Thoracic aorta (tissue), 2 donors: Measurements from ENCODE around the gene AP4M1. TPM values are rescaled to one million over a fixed set of nuclear protein-coding genes. Genes with fewer than 3 reads are reported as not detected.

ENCODE experiments used
- ATAC-seq: fragments of 150-250 bp; one replicate; pipeline ENCODE4 v1.8.0; 2017; ENCODE audit warnings: low read depth; ENCODE audit not compliant: insufficient number of reproducible peaks, low FRiP score
- DNase-seq: peaks from one replicate; pipeline ENCODE4 v3.0.0-alpha.2; 2020; ENCODE audit warnings: low spot score
- H3K27ac ChIP-seq, 2 donors: fragments of 200-600 bp; sonication (generic); 1 replicate in 1 of 2; 2 replicates in 1 of 2; pipeline ENCODE4 v1.5.1; 2016; ENCODE audit warnings: mild to moderate bottlenecking in 2 of 2, moderate library complexity in 2 of 2
- H3K27me3 ChIP-seq: fragments of 200-600 bp; sonication (generic); replicated peaks from 2 replicates; pipeline ENCODE4 v1.6.0; 2016; ENCODE audit warnings: mild to moderate bottlenecking; ENCODE audit not compliant: insufficient read depth
- H3K36me3 ChIP-seq: fragments of 200-600 bp; sonication (generic); one replicate; pipeline ENCODE4 v1.5.1; 2016
- H3K4me1 ChIP-seq, 2 donors: fragments of 200-600 bp; sonication (generic); 1 replicate in 1 of 2; 2 replicates in 1 of 2; pipeline versions ENCODE4 v1.5.1 to v1.6.0; 2016; ENCODE audit warnings: low read depth in 2 of 2, mild to moderate bottlenecking in 1 of 2; ENCODE audit not compliant: control insufficient read depth in 1 of 2
- H3K4me3 ChIP-seq: fragments of 200-600 bp; sonication (generic); 2 replicates; pipeline ENCODE4 v1.5.1; 2016; ENCODE audit warnings: mild to moderate bottlenecking
- H3K9me3 ChIP-seq: fragments of 200-600 bp; sonication (generic); 2 replicates; pipeline ENCODE4 v1.5.1; 2016
- CTCF ChIP-seq: fragments of 200-600 bp; sonication (generic); IDR thresholded peaks from one replicate; pipeline ENCODE4 v1.5.1; 2019; ENCODE audit warnings: antibody characterized with exemption
- total RNA-seq, 2 donors: library from RNA; depleted of rRNA; stranded (reverse); fragments of >200 nt; gene quantifications; one replicate each; pipeline versions ENCODE4 v1.1.0 to v1.2.3, GENCODE V29; 2016

The AP4M1 gene
- total RNA-seq, 2 donors from 2014 or later, result 22.3 to 23.8 TPM

DNA sequence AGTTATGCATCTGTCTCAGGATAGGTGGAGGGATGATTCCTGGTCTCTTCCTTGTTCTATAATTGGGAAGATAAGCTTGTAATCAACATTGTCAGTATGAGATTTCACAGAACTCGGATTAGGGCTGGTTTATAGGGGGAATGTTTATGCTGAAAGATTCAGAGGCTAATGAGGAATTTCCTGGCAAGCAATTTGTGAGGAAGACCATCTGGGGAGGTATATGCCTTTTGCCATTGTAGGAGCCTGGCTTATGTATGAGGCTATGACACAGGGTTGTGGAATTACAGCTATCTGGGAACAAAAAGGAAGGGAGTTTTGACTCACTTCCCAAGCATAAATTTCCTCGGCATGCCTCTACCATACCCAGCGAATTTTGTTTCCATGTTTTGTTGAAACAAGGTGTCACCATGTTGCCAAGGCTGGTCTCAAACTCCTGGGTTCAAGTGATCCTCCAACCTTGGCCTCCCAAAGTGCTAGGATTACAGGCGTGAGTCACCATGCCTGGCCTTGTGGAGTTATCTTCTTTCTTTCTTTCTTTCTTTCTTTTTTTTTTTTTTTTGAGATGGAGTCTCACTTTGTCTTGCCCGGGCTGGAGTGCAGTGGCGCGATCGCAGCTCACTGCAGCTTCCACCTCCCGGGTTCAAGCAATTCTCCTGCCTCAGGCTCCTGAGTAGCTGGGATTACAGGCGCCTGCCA is 14.2 kb upstream of the AP4M1 start:
- H3K27ac ChIP-seq, result peak overlapping the region in 1 of 2 donors; percentile 72
- ATAC-seq, result no peak

GRCh38 chr7:100088095-100088620 is 13.3 kb upstream of the AP4M1 start:
- Histone ChIP-seq H3K9me3 (no peaks in the 10 kb centered on the region), H3K4me1 (peaks cover 11 to 15% of the 10 kb centered on the region in 2 donors), H3K4me3 (peak overlapping the region; percentile 80), H3K36me3 (peaks cover 21% of the 10 kb centered on the region), H3K27ac (peak overlapping the region; percentile 72), H3K27me3 (no peaks in the 10 kb centered on the region)
- ATAC-seq (no peak), DNase-seq (no peak)
- TF ChIP-seq CTCF, result no peak

More for the DNA sequence above, 14.2 kb upstream of the AP4M1 start:
- no peak for DNase-seq
- Histone ChIP-seq H3K36me3 (peaks cover 16% of the 10 kb centered on the region), H3K4me1 (peaks cover 12 to 22% of the 10 kb centered on the region in 2 donors), H3K27me3 (no peaks in the 10 kb centered on the region), H3K9me3 (no peaks in the 10 kb centered on the region), H3K4me3 (no peak overlapping the region)
- no peak for TF ChIP-seq CTCF

GRCh38 chr7:100088621-100089457 is 12.6 kb upstream of the AP4M1 start, which contains the start of gene COPS6:
COPS6 (plus strand) TSS chr7:100088969; CDS start chr7:100088991, 22 bp downstream.
- Histone ChIP-seq H3K36me3 (peaks cover 28% of the 10 kb centered on the region), H3K9me3 (no peaks in the 10 kb centered on the region), H3K27me3 (no peaks in the 10 kb centered on the region), H3K4me3 (peak within 1 kb of the TSS; percentile 80), H3K27ac (peak within 1 kb of the TSS; percentile 72), H3K4me1 (peaks cover 11 to 15% of the 10 kb centered on the region in 2 donors)
- ATAC-seq (no peak), DNase-seq (peak; percentile 36)
- TF ChIP-seq CTCF, result no peak

DNA sequence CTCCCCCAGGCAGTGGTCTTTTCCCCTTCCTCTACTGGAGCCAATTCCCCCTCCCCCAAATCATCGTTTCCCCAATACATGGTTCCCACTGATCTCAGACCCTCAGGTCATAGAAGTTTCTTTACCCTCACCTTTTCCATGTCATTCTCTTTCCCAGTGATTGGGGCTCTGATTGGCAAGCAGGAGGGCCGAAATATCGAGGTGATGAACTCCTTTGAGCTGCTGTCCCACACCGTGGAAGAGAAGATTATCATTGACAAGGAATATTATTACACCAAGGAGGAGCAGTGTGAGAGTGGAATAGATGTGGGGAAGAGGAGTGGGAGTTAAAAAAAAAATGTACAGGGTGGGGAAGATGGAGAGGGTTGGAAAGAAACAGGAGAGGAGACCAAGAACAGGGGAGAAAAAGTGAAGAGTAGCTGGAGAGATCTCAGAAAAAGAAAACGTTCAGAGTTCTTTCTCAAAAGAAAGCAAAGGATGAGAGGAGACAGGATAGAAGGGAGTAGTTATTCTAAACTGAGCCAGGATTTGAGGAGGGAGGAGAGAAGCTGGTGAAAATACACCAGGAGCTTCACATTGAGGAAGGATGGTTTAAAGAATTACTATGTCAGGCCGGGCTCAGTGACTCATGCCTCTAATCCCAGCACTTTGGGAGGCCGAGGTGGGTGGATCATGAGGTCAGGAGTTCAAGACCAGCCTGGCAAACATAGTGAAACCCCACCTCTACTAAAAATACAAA is 11.8 kb upstream of the AP4M1 start:
- no peak for DNase-seq
- no peaks in the 10 kb centered on the region for H3K27me3 ChIP-seq
- no peak for ATAC-seq
- TF ChIP-seq CTCF, result no peak
- peak overlapping the region; percentile 80 for H3K4me3 ChIP-seq
- peak overlapping the region; percentile 72 for H3K27ac ChIP-seq
- peaks cover 31% of the 10 kb centered on the region for H3K36me3 ChIP-seq
- H3K9me3 ChIP-seq, result no peaks in the 10 kb centered on the region
- H3K4me1 ChIP-seq, result peaks cover 11 to 15% of the 10 kb centered on the region in 2 donors
